ENCODE measurements around the gene ZNF581. TPM values are rescaled to one million over a fixed set of nuclear protein-coding genes. Genes with fewer than 3 reads are reported as not detected.
A peak's percentile ranks its signal among the peaks of the same experiment; 100 is the strongest.

ZNF581 gene
- polyA plus RNA-seq, 3 donors: 25.1 to 31.6 (median 29.4) TPM

DNA sequence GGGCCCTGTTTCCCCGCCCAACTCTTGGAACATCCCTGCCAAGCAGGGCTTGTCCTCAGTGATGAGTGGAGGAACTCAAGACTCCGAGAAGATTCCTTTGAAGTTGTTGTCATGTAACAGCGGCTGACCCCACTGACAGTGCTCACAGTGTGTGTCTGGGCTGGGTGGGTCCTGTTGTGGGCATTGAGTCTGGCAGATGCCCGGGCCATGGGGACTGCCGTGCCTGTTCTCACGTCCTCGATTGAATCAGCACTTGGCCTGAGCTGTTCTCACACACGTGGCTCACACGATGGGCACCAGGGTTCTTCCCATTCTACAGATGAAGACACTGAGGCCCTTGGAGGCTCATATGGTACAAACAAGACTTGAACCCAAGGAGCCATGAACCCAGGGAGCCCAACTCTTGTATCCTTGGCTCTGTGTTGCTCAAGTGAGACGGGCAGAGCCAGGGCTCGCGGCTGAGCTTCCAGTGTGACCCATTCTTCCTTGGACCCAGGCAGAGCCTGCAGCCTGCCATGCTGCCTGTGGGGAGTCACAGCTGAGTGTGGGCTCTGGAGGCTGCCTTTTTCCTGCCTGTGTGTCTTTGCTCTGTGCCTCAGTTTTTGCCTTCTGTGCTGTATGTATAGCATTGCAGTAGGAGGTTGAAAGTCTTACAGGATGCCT lies 23.0 kb downstream of the ZNF581 start:
- WGBS (ENCODE audit: insufficient coverage): 97% methylated on average over 11 of the region's 12 CpGs
- Mint-ChIP-seq H3K27ac (peak overlapping the region in 3 of 7 donors; percentile 15 to 50 (median 43)), H3K36me3 (peaks cover 84 to 98% of the 10 kb centered on the region in 2 donors), H3K9me3 (peaks cover 0 to 2% (median 0%) of the 10 kb centered on the region in 7 donors), H3K4me1 (peaks cover 5% of the 10 kb centered on the region), H3K27me3 (ENCODE audit: low read depth in 3 of 3) (no peaks in the 10 kb centered on the region), H3K4me3 (no peak overlapping the region)
- H2AFZ ChIP-seq (ENCODE audit: insufficient read depth, low read depth, low read length, poor library complexity, severe bottlenecking): no peak overlapping the region
- no peak overlapping the region for H3K4me3 ChIP-seq (replicated peaks in 1 of 3; ENCODE audit: low read depth in 2 of 3, low read length in 3 of 3)
- TF ChIP-seq CTCF (IDR thresholded peaks at IDR 0.05): no peak
- intact Hi-C loops (cut with micrococcal nuclease): no loop called here
- no peak overlapping the region for H3K4me2 ChIP-seq (replicated peaks; ENCODE audit: extremely low read depth, low read length, poor library complexity, severe bottlenecking)
- H3K27me3 ChIP-seq (ENCODE audit: control insufficient read depth in 2 of 2, insufficient read depth in 2 of 2, low read length in 2 of 2): no peaks in the 10 kb centered on the region
- H3K9me3 ChIP-seq (replicated peaks in 1 of 2; ENCODE audit: control insufficient read depth in 1 of 2, insufficient read depth in 1 of 2, low read length in 2 of 2): no peaks in the 10 kb centered on the region
- peak overlapping the region in 1 of 2 donors; percentile 20 for H3K27ac ChIP-seq (ENCODE audit: low read depth in 1 of 2, low read length in 2 of 2)
- peaks cover 88 to 96% of the 10 kb centered on the region in 2 donors for H3K36me3 ChIP-seq (replicated peaks in 1 of 2; ENCODE audit: control insufficient read depth in 1 of 2, insufficient read depth in 2 of 2, low read length in 2 of 2)
- H3K4me1 ChIP-seq (ENCODE audit: control insufficient read depth in 1 of 2, insufficient read depth in 2 of 2, low read length in 2 of 2): no peaks in the 10 kb centered on the region
- H3K9ac ChIP-seq (ENCODE audit: insufficient read depth, low read length, poor library complexity, severe bottlenecking): no peak overlapping the region
- H4K20me1 ChIP-seq (ENCODE audit: insufficient read depth, low read length): peaks cover 100% of the 10 kb centered on the region
- no peak for DNase-seq
- peaks cover 97% of the 10 kb centered on the region for H3K79me2 ChIP-seq (ENCODE audit: insufficient read depth, low read length)

GRCh38 chr19:55667006-55667381 lies 23.5 kb downstream of the ZNF581 start:
- Histone ChIP-seq H3K27me3 (ENCODE audit: control insufficient read depth in 2 of 2, insufficient read depth in 2 of 2, low read length in 2 of 2) (no peaks in the 10 kb centered on the region), H2AFZ (ENCODE audit: insufficient read depth, low read depth, low read length, poor library complexity, severe bottlenecking) (no peak overlapping the region), H3K27ac (ENCODE audit: low read depth in 1 of 2, low read length in 2 of 2) (peak overlapping the region in 1 of 2 donors; percentile 20), H3K9me3 (replicated peaks in 1 of 2; ENCODE audit: control insufficient read depth in 1 of 2, insufficient read depth in 1 of 2, low read length in 2 of 2) (no peaks in the 10 kb centered on the region), H3K79me2 (ENCODE audit: insufficient read depth, low read length) (peaks cover 97% of the 10 kb centered on the region), H3K4me3 (replicated peaks in 1 of 3; ENCODE audit: low read depth in 2 of 3, low read length in 3 of 3) (no peak overlapping the region), H3K9ac (ENCODE audit: insufficient read depth, low read length, poor library complexity, severe bottlenecking) (no peak overlapping the region), H3K4me1 (ENCODE audit: control insufficient read depth in 1 of 2, insufficient read depth in 2 of 2, low read length in 2 of 2) (no peaks in the 10 kb centered on the region), H3K4me2 (replicated peaks; ENCODE audit: extremely low read depth, low read length, poor library complexity, severe bottlenecking) (no peak overlapping the region), H4K20me1 (ENCODE audit: insufficient read depth, low read length) (peaks cover 100% of the 10 kb centered on the region), H3K36me3 (replicated peaks in 1 of 2; ENCODE audit: control insufficient read depth in 1 of 2, insufficient read depth in 2 of 2, low read length in 2 of 2) (peaks cover 83 to 94% of the 10 kb centered on the region in 2 donors)
- no peak for DNase-seq
- WGBS (ENCODE audit: insufficient coverage): 89% methylated on average over 2 of the region's 4 CpGs
- TF ChIP-seq CTCF (IDR thresholded peaks at IDR 0.05): no peak
- no peaks in the 10 kb centered on the region for H3K27me3 Mint-ChIP-seq (ENCODE audit: low read depth in 3 of 3)
- H3K27ac Mint-ChIP-seq: peak overlapping the region in 3 of 7 donors; percentile 14 to 50 (median 15)
- intact Hi-C loops (cut with micrococcal nuclease): no loop called here
- peaks cover 79 to 95% of the 10 kb centered on the region in 2 donors for H3K36me3 Mint-ChIP-seq
- H3K9me3 Mint-ChIP-seq: peaks cover 0 to 2% (median 0%) of the 10 kb centered on the region in 7 donors
- no peak overlapping the region for H3K4me3 Mint-ChIP-seq
- peaks cover 6% of the 10 kb centered on the region for H3K4me1 Mint-ChIP-seq

Measured in CD14-positive monocyte (primary cell).